Measurements from ENCODE around the gene CMC2. TPM values are rescaled to one million over a fixed set of nuclear protein-coding genes. Genes with fewer than 3 reads are reported as not detected.
A peak's percentile ranks its signal among the peaks of the same experiment; 100 is the strongest.

The CMC2 gene
- total RNA-seq, 1 donor from 2014 or later, result 52.8 TPM

DNA sequence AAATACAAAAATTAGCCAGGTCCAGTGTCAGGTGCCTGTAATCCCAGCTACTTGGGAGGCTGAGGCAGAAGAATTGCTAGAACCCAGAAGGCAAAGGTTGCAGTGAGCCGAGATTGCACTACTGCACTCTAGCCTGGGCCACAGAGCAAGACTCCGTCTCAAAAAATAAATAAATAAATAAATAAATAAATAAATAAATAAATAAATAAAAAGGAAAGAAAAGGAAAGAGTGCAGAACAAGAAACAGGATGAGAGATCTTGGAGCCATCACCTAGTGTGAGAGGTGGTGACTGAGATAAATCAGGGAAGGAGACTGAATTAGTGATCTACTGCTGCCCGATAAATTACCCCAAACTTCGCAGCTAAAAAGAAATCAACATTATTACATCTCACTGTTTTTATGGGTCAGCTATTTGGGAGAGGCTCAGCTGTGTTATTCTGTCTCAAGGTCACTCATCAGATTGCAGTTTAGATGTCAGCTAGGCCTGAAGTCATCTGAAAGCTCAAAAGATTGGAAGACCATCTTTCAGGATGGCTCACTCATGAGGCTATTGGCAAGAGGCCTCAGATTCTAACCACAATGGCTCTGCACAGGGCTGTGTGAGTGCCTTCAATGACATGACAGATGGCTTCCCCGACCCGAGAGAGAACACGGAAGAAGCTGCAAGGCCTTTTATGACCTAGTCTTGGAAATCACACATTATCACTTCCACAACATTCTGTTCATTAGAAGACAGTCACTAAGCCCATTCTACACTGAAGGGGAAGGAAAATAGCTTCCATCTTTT, 66.4 kb downstream of the CMC2 start:
- Histone ChIP-seq H3K4me3 (ENCODE audit: insufficient read depth, low read depth, low read length) (no peak overlapping the region), H3K9ac (ENCODE audit: low read length) (no peak overlapping the region), H3K9me3 (ENCODE audit: insufficient read depth, low read depth, low read length) (no peaks in the 10 kb centered on the region), H2AFZ (ENCODE audit: low read depth, low read length) (no peak overlapping the region), H3K27me3 (ENCODE audit: insufficient read depth, low read length) (no peaks in the 10 kb centered on the region), H3K36me3 (ENCODE audit: insufficient read depth, low read length) (no peaks in the 10 kb centered on the region), H3K4me2 (ENCODE audit: low read length) (no peak overlapping the region), H3K79me2 (ENCODE audit: insufficient read depth, low read length) (no peaks in the 10 kb centered on the region), H3K4me1 (ENCODE audit: insufficient read depth, low read length) (peaks cover 15% of the 10 kb centered on the region), H3K27ac (ENCODE audit: low read depth, low read length) (no peak overlapping the region), H4K20me1 (ENCODE audit: insufficient read depth, low read length) (no peaks in the 10 kb centered on the region)
- Mint-ChIP-seq H3K36me3 (ENCODE audit: low read depth, unreplicated experiment) (no peaks in the 10 kb centered on the region), H3K27me3 (ENCODE audit: low read depth, unreplicated experiment) (peaks cover 3% of the 10 kb centered on the region), H3K9me3 (ENCODE audit: unreplicated experiment) (no peaks in the 10 kb centered on the region), H3K4me3 (ENCODE audit: unreplicated experiment) (no peak overlapping the region), H3K27ac (ENCODE audit: unreplicated experiment) (no peak overlapping the region), H3K4me1 (ENCODE audit: low read depth, unreplicated experiment) (peaks cover 9% of the 10 kb centered on the region)
- no peak for FAIRE-seq
- peak; percentile 50 for DNase-seq (ENCODE audit: low read depth)
- TF ChIP-seq, protein P1, sequence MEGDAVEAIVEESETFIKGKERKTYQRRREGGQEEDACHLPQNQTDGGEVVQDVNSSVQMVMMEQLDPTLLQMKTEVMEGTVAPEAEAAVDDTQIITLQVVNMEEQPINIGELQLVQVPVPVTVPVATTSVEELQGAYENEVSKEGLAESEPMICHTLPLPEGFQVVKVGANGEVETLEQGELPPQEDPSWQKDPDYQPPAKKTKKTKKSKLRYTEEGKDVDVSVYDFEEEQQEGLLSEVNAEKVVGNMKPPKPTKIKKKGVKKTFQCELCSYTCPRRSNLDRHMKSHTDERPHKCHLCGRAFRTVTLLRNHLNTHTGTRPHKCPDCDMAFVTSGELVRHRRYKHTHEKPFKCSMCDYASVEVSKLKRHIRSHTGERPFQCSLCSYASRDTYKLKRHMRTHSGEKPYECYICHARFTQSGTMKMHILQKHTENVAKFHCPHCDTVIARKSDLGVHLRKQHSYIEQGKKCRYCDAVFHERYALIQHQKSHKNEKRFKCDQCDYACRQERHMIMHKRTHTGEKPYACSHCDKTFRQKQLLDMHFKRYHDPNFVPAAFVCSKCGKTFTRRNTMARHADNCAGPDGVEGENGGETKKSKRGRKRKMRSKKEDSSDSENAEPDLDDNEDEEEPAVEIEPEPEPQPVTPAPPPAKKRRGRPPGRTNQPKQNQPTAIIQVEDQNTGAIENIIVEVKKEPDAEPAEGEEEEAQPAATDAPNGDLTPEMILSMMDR (IDR thresholded peaks at IDR 0.05; ENCODE audit: insufficient read depth, low read depth, low read length), result no peak
- no peak for TF ChIP-seq EZH2 (IDR thresholded peaks at IDR 0.05; ENCODE audit: insufficient read depth, low read length)

DNA sequence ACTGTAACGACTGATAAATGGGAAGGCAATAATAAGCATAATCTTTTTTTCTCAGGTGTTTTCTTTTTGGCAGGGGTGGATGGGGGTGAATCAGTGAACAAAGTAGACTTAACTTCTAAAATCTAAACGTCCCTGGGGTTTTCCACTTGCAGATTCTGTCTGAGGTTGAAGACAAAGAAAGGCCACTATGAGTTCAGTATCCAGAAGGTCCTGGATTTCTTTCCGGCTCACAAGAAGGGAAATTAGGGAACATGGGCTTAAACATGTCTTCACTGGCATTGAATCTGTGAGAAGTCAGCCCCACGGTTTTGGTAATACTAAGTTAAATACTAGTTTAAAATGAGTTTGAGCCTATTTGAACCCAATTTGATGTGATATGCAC, 67.8 kb downstream of the CMC2 start:
- peak overlapping the region; percentile 68 for H2AFZ ChIP-seq (ENCODE audit: low read depth, low read length)
- H3K79me2 ChIP-seq (ENCODE audit: insufficient read depth, low read length), result no peaks in the 10 kb centered on the region
- no peak overlapping the region for H3K4me3 ChIP-seq (ENCODE audit: insufficient read depth, low read depth, low read length)
- H3K27ac ChIP-seq (ENCODE audit: low read depth, low read length), result peak overlapping the region; percentile 83
- DNase-seq (ENCODE audit: low read depth), result no peak
- peak overlapping the region; percentile 75 for H3K4me2 ChIP-seq (ENCODE audit: low read length)
- H3K27me3 Mint-ChIP-seq (ENCODE audit: low read depth, unreplicated experiment), result peaks cover 13% of the 10 kb centered on the region
- H3K9me3 ChIP-seq (ENCODE audit: insufficient read depth, low read depth, low read length), result no peaks in the 10 kb centered on the region
- FAIRE-seq, result no peak
- H3K9me3 Mint-ChIP-seq (ENCODE audit: unreplicated experiment), result no peaks in the 10 kb centered on the region
- H3K27me3 ChIP-seq (ENCODE audit: insufficient read depth, low read length), result no peaks in the 10 kb centered on the region
- H3K4me1 Mint-ChIP-seq (ENCODE audit: low read depth, unreplicated experiment), result peaks cover 12% of the 10 kb centered on the region
- no peak for TF ChIP-seq EZH2 (IDR thresholded peaks at IDR 0.05; ENCODE audit: insufficient read depth, low read length)
- TF ChIP-seq, protein P1 (IDR thresholded peaks at IDR 0.05; ENCODE audit: insufficient read depth, low read depth, low read length), result no peak
- no peaks in the 10 kb centered on the region for H3K36me3 Mint-ChIP-seq (ENCODE audit: low read depth, unreplicated experiment)
- H3K27ac Mint-ChIP-seq (ENCODE audit: unreplicated experiment), result no peak overlapping the region
- H3K9ac ChIP-seq (ENCODE audit: low read length), result peak overlapping the region; percentile 56
- H3K36me3 ChIP-seq (ENCODE audit: insufficient read depth, low read length), result no peaks in the 10 kb centered on the region
- no peaks in the 10 kb centered on the region for H4K20me1 ChIP-seq (ENCODE audit: insufficient read depth, low read length)
- no peak overlapping the region for H3K4me3 Mint-ChIP-seq (ENCODE audit: unreplicated experiment)
- peaks cover 15% of the 10 kb centered on the region for H3K4me1 ChIP-seq (ENCODE audit: insufficient read depth, low read length)
